ENCODE data around the gene SMPD1.
A peak's percentile ranks its signal among the peaks of the same experiment; 100 is the strongest.

GRCh38 chr11:6389905-6390717 lies at the start of gene SMPD1:
- TF ChIP-seq CTCF (IDR thresholded peaks at IDR 0.05), result no peak
- TF ChIP-seq POLR2A (IDR thresholded peaks at IDR 0.05), result peak; percentile 67 to 71
- TF ChIP-seq EP300 (IDR thresholded peaks at IDR 0.05), result no peak
